ENCODE results near the gene GTPBP6.
"Not testable (repeated sequence)": the region's sequence is repeated elsewhere in the genome, so short reads cannot be mapped to it uniquely, and the experiment has no call there.

Gene GTPBP6

GRCh38 chrX:258291-259040, 60.1 kb downstream of the GTPBP6 start:
- no peak for ATAC-seq

GRCh38 chrX:257681-258289, 60.8 kb downstream of the GTPBP6 start:
- TF ChIP-seq ZFP30 (CRISPR knock-in tag; IDR thresholded peaks at IDR 0.05) (no peak), BACH2 (CRISPR knock-in tag; IDR thresholded peaks at IDR 0.05; ENCODE audit: borderline replicate concordance) (no peak), SNAI2 (CRISPR knock-in tag; IDR thresholded peaks at IDR 0.05) (no peak), ZNF565 (CRISPR knock-in tag; conservative IDR thresholded peaks at IDR 0.05; ENCODE audit: low read depth) (no peak), TSHZ2 (CRISPR knock-in tag; IDR thresholded peaks at IDR 0.05) (no peak), PATZ1 (CRISPR knock-in tag; IDR thresholded peaks at IDR 0.05; ENCODE audit: borderline replicate concordance) (no peak), ARNTL (CRISPR knock-in tag; IDR thresholded peaks at IDR 0.05; ENCODE audit: borderline replicate concordance, low read depth) (no peak), ZFP3 (CRISPR knock-in tag; IDR thresholded peaks at IDR 0.05) (no peak), ZNF8 (CRISPR knock-in tag; IDR thresholded peaks at IDR 0.05) (no peak), ISL1 (CRISPR knock-in tag; IDR thresholded peaks at IDR 0.05) (no peak), ESRRG (CRISPR knock-in tag; IDR thresholded peaks at IDR 0.05) (no peak), PPARA (CRISPR knock-in tag; IDR thresholded peaks at IDR 0.05; ENCODE audit: borderline replicate concordance) (no peak), OSR1 (CRISPR knock-in tag; IDR thresholded peaks at IDR 0.05) (no peak)
- ATAC-seq, result no peak

More at GRCh38 chrX:258291-259040, 60.1 kb downstream of the GTPBP6 start:
- TF ChIP-seq ARNTL (CRISPR knock-in tag; IDR thresholded peaks at IDR 0.05; ENCODE audit: borderline replicate concordance, low read depth) (no peak), CSDC2 (CRISPR knock-in tag; IDR thresholded peaks at IDR 0.05) (no peak), TOX (CRISPR knock-in tag; IDR thresholded peaks at IDR 0.05; ENCODE audit: borderline replicate concordance) (no peak), BACH2 (CRISPR knock-in tag; IDR thresholded peaks at IDR 0.05; ENCODE audit: borderline replicate concordance) (no peak), ZFP30 (CRISPR knock-in tag; IDR thresholded peaks at IDR 0.05) (no peak), PATZ1 (CRISPR knock-in tag; IDR thresholded peaks at IDR 0.05; ENCODE audit: borderline replicate concordance) (no peak), GLIS3 (CRISPR knock-in tag; IDR thresholded peaks at IDR 0.05) (no peak), RARB (CRISPR knock-in tag; IDR thresholded peaks at IDR 0.05) (no peak), CSRNP3 (CRISPR knock-in tag; IDR thresholded peaks at IDR 0.05) (no peak), PPARA (CRISPR knock-in tag; IDR thresholded peaks at IDR 0.05; ENCODE audit: borderline replicate concordance) (no peak), ZNF70 (CRISPR knock-in tag; IDR thresholded peaks at IDR 0.05) (no peak), TSHZ2 (CRISPR knock-in tag; IDR thresholded peaks at IDR 0.05) (no peak), TCF4 (CRISPR knock-in tag; IDR thresholded peaks at IDR 0.05; ENCODE audit: borderline replicate concordance) (no peak)

GRCh38 chrX:257054-257453, 61.5 kb downstream of the GTPBP6 start:
- not testable (repeated sequence) for ATAC-seq

Measured in SK-N-SH treated with all-trans-retinoic acid at 6 μM for 48 hours (cell line).